ENCODE data around the gene MARCHF6.
"Not testable (repeated sequence)": the region's sequence is repeated elsewhere in the genome, so short reads cannot be mapped to it uniquely, and the experiment has no call there.

Gene MARCHF6

DNA sequence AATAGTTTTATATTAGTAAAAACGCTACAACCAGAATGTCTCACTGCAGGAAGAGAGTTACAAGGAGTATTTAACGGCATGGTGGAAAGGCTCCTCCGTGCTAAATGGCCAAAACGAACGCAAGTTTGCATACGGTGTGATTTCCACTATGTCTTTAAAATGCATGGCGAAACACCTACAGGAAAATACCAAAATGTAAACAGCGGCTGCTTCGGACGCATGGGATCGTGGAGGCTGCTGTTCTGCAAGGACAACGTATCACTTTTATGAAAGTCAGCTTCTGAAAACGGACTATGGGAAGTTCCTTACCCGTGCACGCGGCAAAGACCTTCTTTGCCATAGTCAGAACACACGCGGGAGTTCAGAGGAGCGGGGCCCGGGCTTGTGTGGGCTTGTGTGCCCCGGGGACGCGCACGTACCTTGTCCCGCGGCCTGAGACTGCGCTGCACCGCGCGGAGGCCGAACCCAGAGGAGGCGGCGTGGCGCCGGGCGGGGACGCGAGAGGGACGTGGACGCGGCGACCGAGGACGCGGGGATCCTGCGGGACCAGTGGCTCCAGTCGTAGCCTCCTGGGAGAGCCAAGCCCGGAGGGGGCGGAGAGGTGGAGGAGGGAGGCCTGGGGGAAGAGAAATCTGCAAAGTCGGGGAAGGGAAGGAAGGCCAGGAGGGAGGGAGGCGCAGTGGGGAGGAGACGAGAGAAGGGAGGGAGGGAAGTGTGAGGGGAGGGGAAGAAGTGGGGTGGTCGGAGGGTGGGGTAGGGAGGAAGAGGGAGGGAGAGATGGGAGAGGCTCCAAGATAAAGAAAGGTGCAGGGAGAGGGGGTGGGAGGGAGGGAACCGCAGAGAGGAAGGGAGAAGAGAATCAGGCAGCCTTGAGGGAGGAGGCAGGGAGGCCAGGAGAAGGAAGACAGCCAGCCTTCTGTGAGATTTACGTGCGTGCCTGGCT lies 46.0 kb upstream of the MARCHF6 start, which contains the start of gene CMBL:
Gene CMBL, minus strand, starts transcription at position 697 of the 943 bp plus-strand sequence. CDS start 17,140 bp downstream, outside the sequence.
- in situ Hi-C loops (cut with MboI; ENCODE audit: low sequenced_read_pairs, unreplicated experiment), result no loop called here
- TF ChIP-seq, protein P1, sequence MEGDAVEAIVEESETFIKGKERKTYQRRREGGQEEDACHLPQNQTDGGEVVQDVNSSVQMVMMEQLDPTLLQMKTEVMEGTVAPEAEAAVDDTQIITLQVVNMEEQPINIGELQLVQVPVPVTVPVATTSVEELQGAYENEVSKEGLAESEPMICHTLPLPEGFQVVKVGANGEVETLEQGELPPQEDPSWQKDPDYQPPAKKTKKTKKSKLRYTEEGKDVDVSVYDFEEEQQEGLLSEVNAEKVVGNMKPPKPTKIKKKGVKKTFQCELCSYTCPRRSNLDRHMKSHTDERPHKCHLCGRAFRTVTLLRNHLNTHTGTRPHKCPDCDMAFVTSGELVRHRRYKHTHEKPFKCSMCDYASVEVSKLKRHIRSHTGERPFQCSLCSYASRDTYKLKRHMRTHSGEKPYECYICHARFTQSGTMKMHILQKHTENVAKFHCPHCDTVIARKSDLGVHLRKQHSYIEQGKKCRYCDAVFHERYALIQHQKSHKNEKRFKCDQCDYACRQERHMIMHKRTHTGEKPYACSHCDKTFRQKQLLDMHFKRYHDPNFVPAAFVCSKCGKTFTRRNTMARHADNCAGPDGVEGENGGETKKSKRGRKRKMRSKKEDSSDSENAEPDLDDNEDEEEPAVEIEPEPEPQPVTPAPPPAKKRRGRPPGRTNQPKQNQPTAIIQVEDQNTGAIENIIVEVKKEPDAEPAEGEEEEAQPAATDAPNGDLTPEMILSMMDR (IDR thresholded peaks at IDR 0.05; ENCODE audit: borderline replicate concordance, control extremely low read depth, extremely low read depth, insufficient read depth, missing control alignments), result no peak
- DNase-seq (ENCODE audit: low spot score), result peak; percentile 75

DNA sequence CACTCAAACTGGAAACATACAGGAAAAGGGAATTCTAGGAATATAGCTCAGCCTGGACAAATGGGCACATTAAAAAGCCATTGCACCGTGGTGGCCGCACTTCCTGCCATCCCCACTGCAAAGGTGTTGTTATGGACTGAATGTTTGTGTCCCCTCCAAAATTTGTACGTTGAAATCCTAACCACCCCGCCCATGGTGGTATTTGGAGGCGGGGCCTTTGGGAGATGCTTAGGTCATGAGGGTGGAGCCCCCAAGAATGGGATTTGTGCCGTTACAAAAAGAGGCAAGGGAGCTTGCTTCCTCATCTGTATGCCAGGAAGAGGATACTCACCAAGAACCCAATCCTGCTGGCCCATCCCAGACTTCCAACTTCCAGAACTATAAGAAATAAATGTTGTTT lies 44.7 kb upstream of the MARCHF6 start:
- no peak for DNase-seq (ENCODE audit: low spot score)
- in situ Hi-C loops (cut with MboI; ENCODE audit: low sequenced_read_pairs, unreplicated experiment), result no loop called here
- TF ChIP-seq, protein P1 (IDR thresholded peaks at IDR 0.05; ENCODE audit: borderline replicate concordance, control extremely low read depth, extremely low read depth, insufficient read depth, missing control alignments), result no peak

DNA sequence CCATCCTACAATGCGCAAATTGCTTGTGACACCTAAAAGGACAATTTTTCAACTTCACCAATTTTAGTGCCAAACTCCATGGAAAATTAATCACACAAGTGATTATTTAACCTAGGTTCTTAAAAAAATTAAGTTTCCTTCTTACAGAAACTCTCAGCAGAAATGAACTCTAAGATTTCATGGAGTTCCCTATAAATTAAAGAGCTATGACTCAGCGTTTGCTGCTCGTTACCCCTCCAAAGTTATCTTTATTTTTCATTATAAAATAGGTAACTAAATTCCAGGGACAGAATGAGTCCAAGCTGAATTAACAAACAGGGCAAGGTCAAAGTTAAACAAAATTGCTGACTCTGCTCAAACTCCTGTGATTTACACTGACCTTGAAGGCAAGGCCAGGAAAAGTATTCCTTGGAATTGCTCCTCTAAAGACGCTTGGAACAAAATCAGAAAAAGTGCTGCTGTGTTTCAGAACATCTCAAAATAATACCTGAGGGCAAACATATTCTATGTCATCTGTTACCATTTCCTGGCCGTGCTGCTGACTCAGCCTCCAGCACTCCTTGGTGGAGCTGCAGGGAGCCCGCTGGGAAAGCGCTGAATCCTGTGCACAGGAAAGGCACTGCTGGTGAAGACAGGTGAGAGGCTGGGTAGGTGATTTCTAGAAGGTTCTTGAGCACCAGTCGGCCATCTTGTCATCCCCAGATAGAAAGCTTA lies 43.3 kb upstream of the MARCHF6 start:
- in situ Hi-C loops (cut with MboI; ENCODE audit: low sequenced_read_pairs, unreplicated experiment), result no loop called here
- TF ChIP-seq, protein P1 (IDR thresholded peaks at IDR 0.05; ENCODE audit: borderline replicate concordance, control extremely low read depth, extremely low read depth, insufficient read depth, missing control alignments), result no peak
- DNase-seq (ENCODE audit: low spot score), result no peak

DNA sequence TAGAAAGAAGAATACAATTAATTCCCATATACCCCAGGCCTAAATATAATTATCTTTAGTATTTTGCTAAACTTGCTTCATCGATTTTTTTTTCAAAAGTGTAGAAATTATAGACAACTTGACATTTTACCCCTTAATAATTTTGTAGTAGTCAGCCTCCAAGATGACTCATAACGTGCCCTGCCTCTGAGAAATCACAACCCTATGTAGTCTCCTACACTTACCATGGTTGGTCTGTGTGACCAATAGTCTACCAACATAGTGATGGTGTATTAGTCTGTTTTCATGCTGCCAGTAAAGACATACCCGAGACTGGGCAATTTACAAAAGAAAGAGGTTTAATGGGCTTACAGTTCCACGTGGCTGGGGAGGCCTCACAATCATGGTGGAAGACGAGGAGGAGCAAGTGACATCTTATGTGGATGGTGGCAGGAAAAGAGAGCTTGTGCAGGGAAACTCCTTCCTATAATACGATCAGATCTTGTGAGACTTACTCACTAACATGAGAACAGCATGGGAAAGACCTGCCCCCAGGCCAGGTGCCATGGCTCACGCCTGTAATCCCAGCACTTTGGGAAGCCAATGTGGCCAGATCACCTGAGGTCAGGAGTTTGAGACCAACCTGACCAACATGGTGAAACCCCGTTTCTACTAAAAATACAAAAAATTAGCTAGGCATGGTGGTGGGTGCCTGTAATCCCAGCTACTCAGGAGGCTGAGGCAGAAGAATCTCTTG lies 42.5 kb upstream of the MARCHF6 start:
- DNase-seq (ENCODE audit: low spot score); in situ Hi-C loops (cut with MboI; ENCODE audit: low sequenced_read_pairs, unreplicated experiment): not testable (repeated sequence)

DNA sequence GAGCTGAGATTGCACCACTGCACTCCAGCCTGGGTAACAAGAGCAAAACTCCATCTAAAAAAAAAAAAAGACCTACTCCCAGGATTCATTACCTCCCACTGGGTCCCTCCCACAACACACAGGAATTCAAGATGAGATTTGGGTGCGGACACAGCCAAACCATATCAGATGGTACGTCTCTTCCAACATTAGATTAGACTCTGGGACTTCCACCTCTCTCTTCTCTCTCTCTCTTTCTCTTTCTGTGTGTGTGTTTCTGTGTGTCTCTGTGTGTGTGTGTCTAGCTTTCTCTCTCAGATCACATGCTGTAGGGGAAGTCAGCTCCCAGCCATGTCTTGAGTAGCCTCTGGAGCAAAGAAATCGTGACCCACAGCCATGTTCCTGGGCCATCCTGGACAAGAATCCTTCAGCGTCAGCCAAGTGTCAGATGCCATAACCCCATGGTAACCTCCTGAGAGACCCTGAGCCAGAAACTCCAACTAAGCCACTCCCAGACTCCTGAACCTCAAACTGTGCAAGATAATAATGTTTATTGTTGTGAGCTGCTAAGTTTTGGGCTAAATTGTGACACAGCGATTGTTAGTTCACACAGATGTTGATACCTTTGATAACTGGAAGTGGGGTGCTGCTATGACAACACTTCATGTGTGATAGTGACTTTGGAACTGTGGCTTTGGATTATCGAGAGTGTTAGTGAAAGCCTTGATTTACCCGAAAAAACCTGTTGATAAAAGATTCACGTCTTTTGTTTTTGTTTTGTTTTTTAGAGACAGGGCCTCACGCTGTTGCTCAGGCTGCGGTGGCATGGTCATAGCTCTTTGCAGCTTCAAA lies 41.7 kb upstream of the MARCHF6 start:
- DNase-seq (ENCODE audit: low spot score), result no peak
- in situ Hi-C loops (cut with MboI; ENCODE audit: low sequenced_read_pairs, unreplicated experiment), result no loop called here
- TF ChIP-seq, protein P1 (IDR thresholded peaks at IDR 0.05; ENCODE audit: borderline replicate concordance, control extremely low read depth, extremely low read depth, insufficient read depth, missing control alignments), result no peak

DNA sequence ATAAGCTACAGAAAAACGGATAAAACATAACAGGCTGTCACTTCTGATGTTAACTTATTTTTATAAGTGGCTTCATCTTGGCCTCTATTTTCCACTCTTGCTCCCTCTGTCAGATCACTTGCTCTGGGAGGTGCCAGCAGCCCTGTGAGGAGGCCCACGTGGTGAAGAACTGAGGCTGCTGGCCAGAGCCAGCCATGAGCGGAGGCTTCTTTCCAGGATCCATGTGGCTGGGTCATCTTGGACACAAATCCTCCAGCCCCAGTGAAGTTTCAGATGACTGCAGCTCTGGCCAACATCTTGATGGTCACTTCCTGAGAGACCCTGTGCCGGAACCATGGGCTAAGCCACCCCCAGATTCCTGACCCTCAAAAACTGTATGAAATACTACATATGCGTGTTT lies 38.3 kb upstream of the MARCHF6 start:
- in situ Hi-C loops (cut with MboI; ENCODE audit: low sequenced_read_pairs, unreplicated experiment), result no loop called here
- DNase-seq (ENCODE audit: low spot score), result no peak
- TF ChIP-seq, protein P1 (IDR thresholded peaks at IDR 0.05; ENCODE audit: borderline replicate concordance, control extremely low read depth, extremely low read depth, insufficient read depth, missing control alignments), result no peak

Measured in GM13976 (cell line).